HepG2 (cell line): Measurements from ENCODE around the gene DCPS. TPM values are rescaled to one million over a fixed set of nuclear protein-coding genes. Genes with fewer than 3 reads are reported as not detected.

Experiments used
- KDM5A ChIP-seq: fragments of 200-600 bp; sonication (generic); IDR thresholded peaks from 2 replicates; pipeline ENCODE4 v1.7.0; 2018; ENCODE audit warnings: antibody characterized with exemption, mild to moderate bottlenecking, low read length, borderline replicate concordance
- SAFB2 ChIP-seq: sonication (generic); formaldehyde crosslinking; IDR thresholded peaks from 2 replicates; pipeline ENCODE4 v1.5.1; 2020; ENCODE audit warnings: missing genetic modification reagents, low read depth, mild to moderate bottlenecking, borderline replicate concordance
- ZNF678 ChIP-seq: sonication (generic); formaldehyde crosslinking; IDR thresholded peaks from 2 replicates; pipeline ENCODE4 v1.4.0; 2020; ENCODE audit warnings: mild to moderate bottlenecking, missing genetic modification reagents
- polyA plus RNA-seq, 8 experiments: library from polyadenylated mRNA; depleted of rRNA in 3 of 8; stranded (reverse) in 7 of 8; unstranded in 1 of 8; fragments of >200 nt; fragmentation: Illumina TruSeq in 4 of 8; extraction: Trizol in 4 of 8; gene quantifications; 2 replicates each; pipeline versions ENCODE4 v1.2.1 to v1.2.3, GENCODE V29; 2011 to 2016; ENCODE audit warnings: low read depth in 4 of 8, missing spikeins in 1 of 8, mixed read lengths in 1 of 8; ENCODE audit not compliant: insufficient read depth in 1 of 8
- total RNA-seq, 5 experiments: library from RNA; depleted of rRNA; stranded (reverse); fragments of >200 nt; fragmentation: Illumina TruSeq; extraction: Trizol; gene quantifications; 2 replicates each; pipeline ENCODE4 v1.2.3, GENCODE V29; 2016; ENCODE audit warnings: low read depth in 1 of 5
- TF ChIP-seq, protein P1 (sequence below): sonication (generic); formaldehyde crosslinking; IDR thresholded peaks from 2 replicates; pipeline ENCODE4 v1.4.0; 2020; ENCODE audit warnings: missing genetic modification reagents, borderline replicate concordance
- TF ChIP-seq, protein P2 (sequence below): sonication (generic); formaldehyde crosslinking; IDR thresholded peaks from 2 replicates; pipeline ENCODE4 v1.8.0; 2022; ENCODE audit warnings: missing genetic modification reagents, mild to moderate bottlenecking, inconsistent platforms, borderline replicate concordance
- TF ChIP-seq, protein P3 (sequence below): sonication (generic); formaldehyde crosslinking; IDR thresholded peaks from 2 replicates; pipeline ENCODE4; 2020; ENCODE audit warnings: missing genetic modification reagents, mild to moderate bottlenecking, borderline replicate concordance
- TF ChIP-seq, protein P4 (sequence below): sonication (generic); formaldehyde crosslinking; IDR thresholded peaks from 2 replicates; pipeline ENCODE4 v1.4.0; 2020; ENCODE audit warnings: low read depth, mild to moderate bottlenecking, missing genetic modification reagents
- TF ChIP-seq, protein P5 (sequence below): sonication (generic); formaldehyde crosslinking; IDR thresholded peaks from 2 replicates; pipeline ENCODE4 v1.5.0; 2020; ENCODE audit warnings: mild to moderate bottlenecking, missing genetic modification reagents
- TF ChIP-seq, protein P6 (sequence below): sonication (generic); formaldehyde crosslinking; conservative IDR thresholded peaks from 2 replicates; pipeline ENCODE4 v1.4.0; 2020; ENCODE audit warnings: mild to moderate bottlenecking, missing genetic modification reagents, moderate library complexity

Gene DCPS
- total and polyA plus RNA-seq, 2 of the 13 experiments (the other 11 are each of a cell fraction or from before 2014, with no cell fraction given): 21.9 to 22.5 TPM

DNA sequence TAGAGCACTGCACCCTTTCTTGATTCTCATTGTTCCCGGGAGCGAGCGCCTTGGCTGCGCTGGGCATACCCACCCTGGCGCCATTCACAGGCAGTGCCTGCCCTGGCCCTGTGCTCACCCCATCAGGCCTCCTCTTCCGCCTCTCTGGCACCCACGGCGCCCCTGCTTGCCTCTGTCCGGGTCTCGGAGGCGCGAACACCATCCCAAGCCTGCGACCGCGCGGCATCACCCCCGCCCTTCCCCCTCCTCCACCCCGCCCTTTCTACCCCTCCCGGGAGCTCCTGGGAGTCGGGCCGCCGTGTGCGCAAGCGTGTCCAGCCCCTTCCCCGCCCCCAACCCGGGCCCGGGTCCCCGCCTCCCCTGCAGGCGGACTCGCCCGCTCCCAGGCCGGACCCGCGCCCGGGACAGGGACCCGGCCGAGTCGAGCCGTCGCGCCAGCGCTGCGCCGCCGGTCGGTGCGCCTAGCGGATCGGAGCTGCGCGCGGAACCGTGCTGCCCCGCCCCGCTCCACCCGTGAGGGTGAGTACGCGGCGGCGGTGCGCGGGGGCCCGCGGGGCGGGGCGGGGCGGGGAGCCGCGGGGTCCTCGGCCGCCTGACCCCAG lies 51.6 kb downstream of the DCPS start, which contains the start of gene ST3GAL4 (continued):
- TF ChIP-seq, protein P1, sequence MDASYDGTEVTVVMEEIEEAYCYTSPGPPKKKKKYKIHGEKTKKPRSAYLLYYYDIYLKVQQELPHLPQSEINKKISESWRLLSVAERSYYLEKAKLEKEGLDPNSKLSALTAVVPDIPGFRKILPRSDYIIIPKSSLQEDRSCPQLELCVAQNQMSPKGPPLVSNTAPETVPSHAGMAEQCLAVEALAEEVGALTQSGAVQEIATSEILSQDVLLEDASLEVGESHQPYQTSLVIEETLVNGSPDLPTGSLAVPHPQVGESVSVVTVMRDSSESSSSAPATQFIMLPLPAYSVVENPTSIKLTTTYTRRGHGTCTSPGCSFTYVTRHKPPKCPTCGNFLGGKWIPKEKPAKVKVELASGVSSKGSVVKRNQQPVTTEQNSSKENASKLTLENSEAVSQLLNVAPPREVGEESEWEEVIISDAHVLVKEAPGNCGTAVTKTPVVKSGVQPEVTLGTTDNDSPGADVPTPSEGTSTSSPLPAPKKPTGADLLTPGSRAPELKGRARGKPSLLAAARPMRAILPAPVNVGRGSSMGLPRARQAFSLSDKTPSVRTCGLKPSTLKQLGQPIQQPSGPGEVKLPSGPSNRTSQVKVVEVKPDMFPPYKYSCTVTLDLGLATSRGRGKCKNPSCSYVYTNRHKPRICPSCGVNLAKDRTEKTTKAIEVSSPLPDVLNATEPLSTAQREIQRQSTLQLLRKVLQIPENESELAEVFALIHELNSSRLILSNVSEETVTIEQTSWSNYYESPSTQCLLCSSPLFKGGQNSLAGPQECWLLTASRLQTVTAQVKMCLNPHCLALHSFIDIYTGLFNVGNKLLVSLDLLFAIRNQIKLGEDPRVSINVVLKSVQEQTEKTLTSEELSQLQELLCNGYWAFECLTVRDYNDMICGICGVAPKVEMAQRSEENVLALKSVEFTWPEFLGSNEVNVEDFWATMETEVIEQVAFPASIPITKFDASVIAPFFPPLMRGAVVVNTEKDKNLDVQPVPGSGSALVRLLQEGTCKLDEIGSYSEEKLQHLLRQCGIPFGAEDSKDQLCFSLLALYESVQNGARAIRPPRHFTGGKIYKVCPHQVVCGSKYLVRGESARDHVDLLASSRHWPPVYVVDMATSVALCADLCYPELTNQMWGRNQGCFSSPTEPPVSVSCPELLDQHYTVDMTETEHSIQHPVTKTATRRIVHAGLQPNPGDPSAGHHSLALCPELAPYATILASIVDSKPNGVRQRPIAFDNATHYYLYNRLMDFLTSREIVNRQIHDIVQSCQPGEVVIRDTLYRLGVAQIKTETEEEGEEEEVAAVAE (CRISPR knock-in tag): no peak
- TF ChIP-seq, protein P2, sequence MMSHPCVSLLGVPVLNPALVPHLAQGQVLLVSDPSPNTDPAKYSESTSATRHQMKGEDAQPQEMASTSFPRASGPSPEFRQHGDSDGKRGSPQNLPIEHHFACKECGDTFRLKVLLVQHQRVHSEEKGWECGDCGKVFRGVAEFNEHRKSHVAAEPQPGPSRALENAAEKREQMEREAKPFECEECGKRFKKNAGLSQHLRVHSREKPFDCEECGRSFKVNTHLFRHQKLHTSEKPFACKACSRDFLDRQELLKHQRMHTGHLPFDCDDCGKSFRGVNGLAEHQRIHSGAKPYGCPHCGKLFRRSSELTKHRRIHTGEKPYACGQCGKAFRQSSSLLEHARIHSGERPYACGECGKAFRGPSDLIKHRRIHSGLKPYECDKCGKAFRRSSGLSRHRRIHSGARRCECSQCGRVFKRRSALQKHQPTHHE (CRISPR knock-in tag): no peak
- TF ChIP-seq, protein P3, sequence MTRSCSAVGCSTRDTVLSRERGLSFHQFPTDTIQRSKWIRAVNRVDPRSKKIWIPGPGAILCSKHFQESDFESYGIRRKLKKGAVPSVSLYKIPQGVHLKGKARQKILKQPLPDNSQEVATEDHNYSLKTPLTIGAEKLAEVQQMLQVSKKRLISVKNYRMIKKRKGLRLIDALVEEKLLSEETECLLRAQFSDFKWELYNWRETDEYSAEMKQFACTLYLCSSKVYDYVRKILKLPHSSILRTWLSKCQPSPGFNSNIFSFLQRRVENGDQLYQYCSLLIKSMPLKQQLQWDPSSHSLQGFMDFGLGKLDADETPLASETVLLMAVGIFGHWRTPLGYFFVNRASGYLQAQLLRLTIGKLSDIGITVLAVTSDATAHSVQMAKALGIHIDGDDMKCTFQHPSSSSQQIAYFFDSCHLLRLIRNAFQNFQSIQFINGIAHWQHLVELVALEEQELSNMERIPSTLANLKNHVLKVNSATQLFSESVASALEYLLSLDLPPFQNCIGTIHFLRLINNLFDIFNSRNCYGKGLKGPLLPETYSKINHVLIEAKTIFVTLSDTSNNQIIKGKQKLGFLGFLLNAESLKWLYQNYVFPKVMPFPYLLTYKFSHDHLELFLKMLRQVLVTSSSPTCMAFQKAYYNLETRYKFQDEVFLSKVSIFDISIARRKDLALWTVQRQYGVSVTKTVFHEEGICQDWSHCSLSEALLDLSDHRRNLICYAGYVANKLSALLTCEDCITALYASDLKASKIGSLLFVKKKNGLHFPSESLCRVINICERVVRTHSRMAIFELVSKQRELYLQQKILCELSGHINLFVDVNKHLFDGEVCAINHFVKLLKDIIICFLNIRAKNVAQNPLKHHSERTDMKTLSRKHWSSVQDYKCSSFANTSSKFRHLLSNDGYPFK (CRISPR knock-in tag): peak; percentile 81; the same call in 1 of the 2 replicates
- TF ChIP-seq KDM5A (no peak), ZNF678 (CRISPR knock-in tag) (no peak), SAFB2 (no peak)
- TF ChIP-seq, protein P4, sequence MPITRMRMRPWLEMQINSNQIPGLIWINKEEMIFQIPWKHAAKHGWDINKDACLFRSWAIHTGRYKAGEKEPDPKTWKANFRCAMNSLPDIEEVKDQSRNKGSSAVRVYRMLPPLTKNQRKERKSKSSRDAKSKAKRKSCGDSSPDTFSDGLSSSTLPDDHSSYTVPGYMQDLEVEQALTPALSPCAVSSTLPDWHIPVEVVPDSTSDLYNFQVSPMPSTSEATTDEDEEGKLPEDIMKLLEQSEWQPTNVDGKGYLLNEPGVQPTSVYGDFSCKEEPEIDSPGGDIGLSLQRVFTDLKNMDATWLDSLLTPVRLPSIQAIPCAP (CRISPR knock-in tag): no peak
- TF ChIP-seq, protein P5, sequence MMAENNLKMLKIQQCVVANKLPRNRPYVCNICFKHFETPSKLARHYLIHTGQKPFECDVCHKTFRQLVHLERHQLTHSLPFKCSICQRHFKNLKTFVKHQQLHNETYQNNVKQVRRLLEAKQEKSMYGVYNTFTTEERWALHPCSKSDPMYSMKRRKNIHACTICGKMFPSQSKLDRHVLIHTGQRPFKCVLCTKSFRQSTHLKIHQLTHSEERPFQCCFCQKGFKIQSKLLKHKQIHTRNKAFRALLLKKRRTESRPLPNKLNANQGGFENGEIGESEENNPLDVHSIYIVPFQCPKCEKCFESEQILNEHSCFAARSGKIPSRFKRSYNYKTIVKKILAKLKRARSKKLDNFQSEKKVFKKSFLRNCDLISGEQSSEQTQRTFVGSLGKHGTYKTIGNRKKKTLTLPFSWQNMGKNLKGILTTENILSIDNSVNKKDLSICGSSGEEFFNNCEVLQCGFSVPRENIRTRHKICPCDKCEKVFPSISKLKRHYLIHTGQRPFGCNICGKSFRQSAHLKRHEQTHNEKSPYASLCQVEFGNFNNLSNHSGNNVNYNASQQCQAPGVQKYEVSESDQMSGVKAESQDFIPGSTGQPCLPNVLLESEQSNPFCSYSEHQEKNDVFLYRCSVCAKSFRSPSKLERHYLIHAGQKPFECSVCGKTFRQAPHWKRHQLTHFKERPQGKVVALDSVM (CRISPR knock-in tag): no peak
- TF ChIP-seq, protein P6, sequence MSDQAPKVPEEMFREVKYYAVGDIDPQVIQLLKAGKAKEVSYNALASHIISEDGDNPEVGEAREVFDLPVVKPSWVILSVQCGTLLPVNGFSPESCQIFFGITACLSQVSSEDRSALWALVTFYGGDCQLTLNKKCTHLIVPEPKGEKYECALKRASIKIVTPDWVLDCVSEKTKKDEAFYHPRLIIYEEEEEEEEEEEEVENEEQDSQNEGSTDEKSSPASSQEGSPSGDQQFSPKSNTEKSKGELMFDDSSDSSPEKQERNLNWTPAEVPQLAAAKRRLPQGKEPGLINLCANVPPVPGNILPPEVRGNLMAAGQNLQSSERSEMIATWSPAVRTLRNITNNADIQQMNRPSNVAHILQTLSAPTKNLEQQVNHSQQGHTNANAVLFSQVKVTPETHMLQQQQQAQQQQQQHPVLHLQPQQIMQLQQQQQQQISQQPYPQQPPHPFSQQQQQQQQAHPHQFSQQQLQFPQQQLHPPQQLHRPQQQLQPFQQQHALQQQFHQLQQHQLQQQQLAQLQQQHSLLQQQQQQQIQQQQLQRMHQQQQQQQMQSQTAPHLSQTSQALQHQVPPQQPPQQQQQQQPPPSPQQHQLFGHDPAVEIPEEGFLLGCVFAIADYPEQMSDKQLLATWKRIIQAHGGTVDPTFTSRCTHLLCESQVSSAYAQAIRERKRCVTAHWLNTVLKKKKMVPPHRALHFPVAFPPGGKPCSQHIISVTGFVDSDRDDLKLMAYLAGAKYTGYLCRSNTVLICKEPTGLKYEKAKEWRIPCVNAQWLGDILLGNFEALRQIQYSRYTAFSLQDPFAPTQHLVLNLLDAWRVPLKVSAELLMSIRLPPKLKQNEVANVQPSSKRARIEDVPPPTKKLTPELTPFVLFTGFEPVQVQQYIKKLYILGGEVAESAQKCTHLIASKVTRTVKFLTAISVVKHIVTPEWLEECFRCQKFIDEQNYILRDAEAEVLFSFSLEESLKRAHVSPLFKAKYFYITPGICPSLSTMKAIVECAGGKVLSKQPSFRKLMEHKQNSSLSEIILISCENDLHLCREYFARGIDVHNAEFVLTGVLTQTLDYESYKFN (CRISPR knock-in tag): no peak
